Inflammatory macrophage (primary cell): ENCODE results near the gene PDSS1.
"Not testable (repeated sequence)": the region's sequence is repeated elsewhere in the genome, so short reads cannot be mapped to it uniquely, and the experiment has no call there.

Source experiments
- DNase-seq, 2 donors: peaks; one replicate each; pipeline ENCODE4 v3.0.0-alpha.2; 2020 to 2022
- total RNA-seq, 18 experiments: gene quantifications; one replicate each; lab custom pipeline; 2026; ENCODE audit warnings: mixed read lengths in 6 of 18, inconsistent platforms in 2 of 18; lab: John Stamatoyannopoulos, UW

The PDSS1 gene, protein sequence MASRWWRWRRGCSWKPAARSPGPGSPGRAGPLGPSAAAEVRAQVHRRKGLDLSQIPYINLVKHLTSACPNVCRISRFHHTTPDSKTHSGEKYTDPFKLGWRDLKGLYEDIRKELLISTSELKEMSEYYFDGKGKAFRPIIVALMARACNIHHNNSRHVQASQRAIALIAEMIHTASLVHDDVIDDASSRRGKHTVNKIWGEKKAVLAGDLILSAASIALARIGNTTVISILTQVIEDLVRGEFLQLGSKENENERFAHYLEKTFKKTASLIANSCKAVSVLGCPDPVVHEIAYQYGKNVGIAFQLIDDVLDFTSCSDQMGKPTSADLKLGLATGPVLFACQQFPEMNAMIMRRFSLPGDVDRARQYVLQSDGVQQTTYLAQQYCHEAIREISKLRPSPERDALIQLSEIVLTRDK
- total RNA-seq, result 17.0 to 170 (median 46.6) reads per million in 18 experiments

DNA sequence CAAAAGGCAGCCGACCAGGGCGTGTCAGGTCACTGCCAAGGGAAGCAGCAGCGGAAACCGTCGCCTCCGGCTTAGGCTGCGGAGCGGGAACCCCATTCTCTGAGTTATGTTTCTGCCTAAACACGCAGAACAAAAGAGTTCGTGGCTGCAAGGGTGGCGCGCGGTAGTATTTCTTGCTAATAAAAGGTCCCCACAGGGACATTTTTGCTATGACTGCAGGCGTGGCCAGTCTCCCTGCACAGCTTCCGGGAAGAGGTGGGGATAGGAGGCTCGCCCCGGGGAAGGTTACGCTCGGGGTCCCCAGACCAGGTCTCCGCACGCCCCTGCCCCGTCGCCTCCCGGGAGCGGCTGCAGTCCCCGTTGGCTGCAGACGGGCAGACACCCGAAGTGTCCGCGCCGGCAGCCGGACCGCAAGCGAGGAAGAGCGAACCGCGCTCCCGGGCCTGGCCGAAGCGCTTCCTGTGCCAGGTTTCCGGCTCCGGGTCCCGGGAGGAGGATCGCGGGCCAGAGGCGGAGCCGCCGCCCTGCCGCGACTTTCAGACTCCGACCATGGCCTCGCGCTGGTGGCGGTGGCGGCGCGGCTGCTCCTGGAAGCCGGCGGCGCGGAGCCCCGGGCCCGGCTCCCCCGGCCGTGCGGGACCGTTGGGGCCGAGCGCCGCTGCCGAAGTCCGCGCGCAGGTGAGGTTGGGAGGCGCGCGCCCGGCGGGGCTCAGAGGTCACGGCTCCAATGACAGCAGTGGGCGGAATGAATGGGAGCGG, at the start of gene PDSS1:
TSS of gene PDSS1 (plus strand) at position 539 of the 759 bp plus-strand sequence. CDS start at position 550, 11 bp downstream.
- DNase-seq, result peak; percentile 94 to 95

- DNase-seq, result peak; percentile 11 to 26
Measured at GRCh38 chr10:26648245-26648636, 49.3 kb upstream of the PDSS1 start.

DNA sequence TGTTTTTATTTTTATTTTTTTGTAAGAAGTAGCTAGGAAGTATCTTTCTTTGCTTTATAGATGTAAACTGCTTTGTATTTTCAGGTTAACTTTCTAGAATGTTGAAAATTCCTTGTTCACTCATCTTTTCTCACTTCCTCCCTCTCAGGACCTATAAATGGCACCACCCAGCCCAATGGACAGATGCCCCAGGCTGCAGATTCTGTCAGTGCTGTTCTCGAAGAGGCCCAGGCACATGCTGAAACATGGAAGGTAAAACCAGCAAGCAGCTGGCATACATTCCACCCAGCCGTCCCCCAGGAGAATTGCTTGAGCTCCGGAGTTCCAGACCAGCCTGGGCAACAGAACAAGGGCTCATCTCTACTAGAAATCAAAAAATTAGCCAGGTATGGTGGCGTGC, 47.1 kb upstream of the PDSS1 start:
- no peak for DNase-seq

DNA sequence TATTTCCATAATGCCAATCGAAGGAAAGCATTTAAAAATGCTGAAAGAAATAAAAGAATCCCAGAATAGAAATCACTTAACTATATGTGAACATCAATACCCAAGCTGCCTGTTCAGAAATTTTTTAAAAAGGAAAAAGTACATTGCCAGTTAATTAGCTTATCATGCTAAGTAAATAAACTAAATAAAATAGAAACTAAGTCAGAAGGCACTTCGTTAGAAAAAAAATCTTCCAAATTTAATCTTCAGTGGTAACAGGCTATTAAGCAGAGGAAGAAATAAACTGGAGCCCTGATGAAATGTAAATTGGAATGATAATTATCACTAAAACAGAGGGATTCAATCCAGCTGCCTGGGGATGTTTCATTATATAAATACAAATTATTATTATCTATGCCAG, 46.0 kb upstream of the PDSS1 start:
- not testable (repeated sequence) for DNase-seq

DNA sequence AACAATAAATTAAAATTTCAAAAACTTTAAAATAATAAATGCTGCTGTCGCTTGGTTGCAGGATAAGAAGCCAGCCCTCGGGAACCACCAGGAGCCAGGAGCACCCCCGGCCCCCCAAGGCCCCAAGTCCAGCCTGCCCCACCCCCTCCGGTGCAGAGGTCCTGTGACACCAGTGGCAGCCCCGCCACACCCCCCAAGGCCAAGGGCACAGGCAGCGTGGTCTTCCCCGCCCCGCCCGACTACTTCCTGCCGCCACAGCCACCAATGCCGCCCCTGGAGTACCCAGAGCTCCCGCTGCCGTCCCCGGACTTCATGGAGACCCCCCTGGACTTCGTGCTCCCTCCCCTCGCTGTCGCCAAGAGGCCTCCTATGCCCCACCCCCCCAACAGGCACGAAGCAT, 44.5 kb upstream of the PDSS1 start:
- DNase-seq, result no peak

DNA sequence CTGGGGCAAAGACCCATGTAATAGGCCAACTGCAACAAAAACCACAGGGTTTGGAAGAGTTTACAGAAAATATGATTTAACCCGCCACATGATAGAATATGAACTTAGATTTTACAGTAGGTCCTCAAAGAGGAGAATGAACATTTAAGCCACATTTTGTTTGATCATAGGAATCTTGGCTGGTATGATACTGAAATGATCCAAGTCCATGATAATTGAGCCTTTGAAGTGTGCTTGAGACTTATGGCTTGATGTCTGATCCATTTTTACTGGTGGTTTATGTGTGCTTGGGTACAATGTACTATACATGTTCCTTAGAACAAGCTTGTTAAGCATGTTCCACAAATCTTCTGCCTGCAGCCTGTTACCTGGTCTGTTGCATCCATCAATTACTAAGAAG, 41.8 kb upstream of the PDSS1 start:
- no peak for DNase-seq

DNA sequence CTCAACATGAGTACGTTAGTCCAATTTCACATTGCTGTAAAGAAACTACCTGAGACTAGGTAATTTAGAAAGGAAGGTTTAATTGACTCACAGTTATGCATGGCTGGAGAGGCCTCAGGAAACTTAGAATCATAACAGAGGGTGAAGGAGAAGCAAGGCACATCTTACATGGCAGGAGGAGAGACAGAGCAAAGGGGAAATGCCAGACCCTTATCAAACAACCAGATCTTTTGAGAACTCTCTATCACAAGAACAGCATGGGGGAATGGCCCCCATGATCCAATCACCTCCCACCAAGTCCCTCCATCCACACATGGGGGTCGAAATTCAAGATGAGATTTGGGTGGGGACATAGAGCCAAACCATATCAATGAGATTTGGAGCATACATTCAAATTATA, 34.6 kb upstream of the PDSS1 start:
- no peak for DNase-seq

DNA sequence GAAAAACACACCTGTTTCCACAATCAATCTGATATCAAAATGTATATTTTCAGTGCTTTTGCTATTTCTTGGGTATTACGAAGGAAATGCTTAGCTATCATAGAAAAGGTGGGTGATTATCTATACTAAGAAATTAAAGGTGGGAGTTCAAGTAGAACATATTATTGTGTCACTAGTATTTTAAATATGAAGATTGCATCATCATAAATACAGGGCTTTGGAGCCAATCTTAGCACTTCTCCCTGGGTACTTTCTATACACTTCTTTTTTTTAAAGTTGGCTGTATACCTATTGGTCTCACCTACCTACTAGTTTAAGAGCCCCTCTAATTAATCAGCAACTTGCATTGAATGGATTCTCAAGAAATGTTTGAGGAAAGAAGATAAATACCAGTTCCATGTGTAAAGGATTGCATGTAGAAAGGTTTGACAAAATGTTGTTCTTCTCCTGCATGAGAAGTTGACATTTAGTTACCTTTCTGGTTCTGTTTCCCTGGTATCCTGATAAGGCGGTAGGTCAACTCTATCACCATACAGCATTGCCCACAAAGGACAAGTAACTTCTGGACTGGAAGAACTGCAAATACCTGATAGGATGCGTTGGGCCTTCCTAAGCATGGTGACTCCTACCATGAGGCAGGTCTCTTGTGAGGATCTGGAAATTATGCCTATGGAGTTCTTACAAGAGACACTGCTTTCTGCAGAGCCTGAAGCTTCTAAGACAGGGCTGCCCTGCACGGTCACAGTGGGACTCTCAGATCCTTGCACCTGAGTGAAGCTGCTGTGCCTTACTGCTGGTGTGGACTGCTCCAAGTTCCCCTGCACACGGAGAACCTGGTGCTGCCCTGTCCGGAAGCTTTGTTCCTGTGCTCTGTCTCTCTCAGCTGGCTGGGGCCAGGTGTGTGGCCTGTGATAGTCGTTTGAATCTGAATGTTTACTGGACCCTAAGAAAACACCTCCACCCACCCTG, 32.1 kb upstream of the PDSS1 start:
- no peak for DNase-seq

DNA sequence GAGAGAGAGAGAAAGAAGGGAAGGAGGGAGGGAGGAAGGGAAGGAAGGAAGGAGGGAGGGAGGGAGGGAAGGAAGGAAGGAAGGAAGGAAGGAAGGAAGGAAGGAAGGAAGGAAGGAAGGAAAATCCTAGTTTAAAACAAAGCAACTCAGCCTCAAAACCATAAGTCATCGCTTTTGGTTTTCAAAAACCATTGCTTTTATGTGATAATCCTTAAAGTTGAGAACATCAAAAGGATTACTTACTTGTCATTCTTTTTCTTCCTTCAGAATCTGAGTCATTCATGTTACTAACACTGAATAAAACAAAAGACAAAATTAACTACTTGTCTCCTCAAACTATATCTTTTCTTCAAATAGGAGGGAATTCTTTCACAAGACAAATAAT, 21.6 kb upstream of the PDSS1 start:
- no peak for DNase-seq

DNA sequence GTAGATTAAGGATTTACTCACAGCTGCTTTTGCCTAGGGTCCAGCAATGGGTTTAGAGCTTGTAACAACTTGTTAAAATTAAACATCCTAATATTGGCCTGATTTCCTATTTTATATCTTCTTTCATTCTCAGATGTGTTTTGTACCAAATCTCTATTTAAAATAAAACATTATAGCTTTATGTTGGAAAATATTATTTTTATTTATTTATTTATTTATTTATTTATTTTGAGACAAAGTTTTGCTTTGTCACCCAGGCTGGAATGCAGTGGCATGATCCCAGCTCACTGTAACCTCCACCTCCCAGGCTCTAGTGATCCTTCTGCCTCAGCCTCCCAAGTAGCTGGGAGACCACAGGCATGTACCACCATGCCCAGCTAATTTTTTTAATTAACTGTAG, 17.9 kb upstream of the PDSS1 start:
- no peak for DNase-seq

DNA sequence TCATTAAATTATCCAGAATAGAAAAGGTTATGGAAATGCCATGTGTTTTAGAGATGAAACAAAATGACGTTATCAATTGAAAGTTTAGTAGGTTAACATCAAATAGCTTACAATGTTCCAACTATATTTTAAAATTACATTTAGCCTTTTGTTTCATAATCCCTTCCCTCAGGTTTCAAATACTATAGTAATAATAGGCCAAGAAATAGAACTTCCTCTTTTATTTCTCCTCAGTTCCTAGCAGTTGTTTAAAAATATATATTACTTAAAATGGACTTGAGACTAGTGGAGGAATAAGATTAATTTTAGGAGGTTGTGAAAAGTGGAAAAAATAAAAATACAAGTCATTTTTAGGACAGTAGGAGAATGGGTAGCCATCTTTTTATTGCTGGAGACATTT, 16.4 kb upstream of the PDSS1 start:
- DNase-seq, result peak in 1 of 2 donors; percentile 50

DNA sequence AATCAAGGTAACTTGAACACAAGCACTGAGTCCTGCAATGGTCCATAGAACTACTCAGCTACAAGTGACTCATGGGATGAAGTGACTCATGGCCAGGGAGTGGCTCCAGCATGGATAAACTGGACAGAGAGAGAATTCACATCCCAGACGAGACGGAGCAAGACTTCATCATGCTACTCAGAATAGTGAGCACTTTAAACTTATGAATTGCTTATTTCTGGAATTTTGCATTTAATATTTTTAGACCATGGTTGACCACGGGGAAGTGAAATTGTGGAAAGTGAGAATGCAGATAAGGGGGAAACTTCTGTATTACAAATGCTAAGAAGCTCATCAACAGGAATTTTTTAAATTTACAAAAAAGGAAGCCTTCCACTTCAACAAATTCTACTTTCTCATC, 15.5 kb upstream of the PDSS1 start:
- DNase-seq, result peak in 1 of 2 donors; percentile 29

GRCh38 chr10:26682931-26683330, 14.6 kb upstream of the PDSS1 start:
- DNase-seq, result no peak

DNA sequence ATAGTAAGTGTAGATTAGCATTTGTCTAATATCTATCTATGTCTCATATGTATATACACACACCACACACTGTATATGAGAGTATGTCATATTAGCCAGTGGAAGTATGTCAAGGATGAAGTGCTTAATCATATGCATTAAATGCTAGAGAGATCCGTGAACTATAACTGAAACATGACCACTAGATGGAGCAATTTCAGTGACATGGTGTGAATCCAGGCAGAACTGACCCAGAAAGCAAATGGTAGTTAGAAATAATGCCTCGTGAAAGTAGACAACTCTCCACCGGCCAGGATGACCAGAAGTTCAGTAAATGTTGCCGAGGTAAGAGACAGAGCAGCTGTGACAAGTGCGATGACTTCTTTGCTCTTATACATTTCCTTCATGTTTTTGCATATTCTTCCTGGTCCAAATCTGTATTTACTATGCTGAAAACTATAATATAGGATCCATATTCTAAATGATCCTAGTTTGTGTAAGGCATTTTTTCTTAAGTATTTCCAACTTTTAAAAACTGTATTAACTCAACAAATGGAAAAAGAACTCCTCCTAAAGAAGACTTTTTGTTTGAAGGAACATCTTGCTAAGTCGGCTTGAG, 12.7 kb upstream of the PDSS1 start:
- DNase-seq, result peak; percentile 71 to 88

DNA sequence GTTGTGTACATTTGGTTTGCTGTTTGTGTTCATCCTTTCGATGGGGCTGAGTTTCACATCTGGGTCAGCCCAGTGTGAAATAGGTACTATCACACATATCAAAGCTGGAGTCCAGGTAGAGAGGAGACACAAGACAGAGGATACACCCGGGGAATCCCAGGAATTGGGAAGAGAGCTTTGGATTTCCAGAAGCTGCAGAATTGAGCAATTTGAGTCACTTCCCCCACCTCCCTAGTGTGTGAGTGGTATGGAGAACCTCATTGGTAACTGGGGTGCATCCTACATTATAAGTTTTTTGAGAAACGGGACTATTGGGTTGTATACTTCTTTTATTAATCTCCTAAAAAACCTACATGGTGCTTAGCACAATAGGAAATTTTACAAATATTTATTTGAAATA, 12.1 kb upstream of the PDSS1 start:
- peak in 1 of 2 donors; percentile 45 for DNase-seq

GRCh38 chr10:26689399-26689798, 8.1 kb upstream of the PDSS1 start:
- DNase-seq, result no peak

DNA sequence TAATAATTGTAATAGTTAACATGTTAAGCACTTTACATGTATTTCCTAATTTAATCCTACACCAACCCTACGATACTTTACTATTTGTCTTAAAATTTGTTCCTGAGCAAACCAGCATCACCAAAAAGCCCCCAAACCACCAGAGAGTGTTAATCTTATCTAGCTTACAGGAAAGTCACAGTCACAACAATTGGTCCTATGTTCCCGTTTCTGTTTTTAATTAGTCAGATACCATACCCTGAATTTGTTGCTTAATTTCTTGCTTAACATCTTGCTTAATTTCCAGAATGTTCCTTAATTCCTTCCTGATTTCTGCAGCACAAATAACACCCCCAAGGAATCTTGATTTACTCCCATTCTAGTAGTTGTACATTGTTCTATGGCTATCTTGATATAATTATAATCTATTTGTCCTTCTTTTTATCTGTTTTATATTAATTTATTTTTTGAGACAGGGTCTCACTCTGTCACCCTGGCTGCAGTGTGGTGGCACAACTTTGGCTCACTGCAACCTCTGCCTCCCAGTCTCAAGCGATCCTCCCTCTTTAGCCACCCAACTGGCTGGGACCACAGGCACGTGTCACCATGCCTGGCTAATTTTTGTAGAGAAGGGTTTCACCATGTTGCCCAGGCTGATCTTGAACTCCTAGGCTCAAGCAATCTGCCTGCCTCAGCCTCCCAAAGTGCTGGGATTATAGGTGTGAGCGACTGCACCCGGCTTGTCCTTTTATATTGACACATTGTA, 6.6 kb upstream of the PDSS1 start:
- DNase-seq, result peak; percentile 66 to 86

DNA sequence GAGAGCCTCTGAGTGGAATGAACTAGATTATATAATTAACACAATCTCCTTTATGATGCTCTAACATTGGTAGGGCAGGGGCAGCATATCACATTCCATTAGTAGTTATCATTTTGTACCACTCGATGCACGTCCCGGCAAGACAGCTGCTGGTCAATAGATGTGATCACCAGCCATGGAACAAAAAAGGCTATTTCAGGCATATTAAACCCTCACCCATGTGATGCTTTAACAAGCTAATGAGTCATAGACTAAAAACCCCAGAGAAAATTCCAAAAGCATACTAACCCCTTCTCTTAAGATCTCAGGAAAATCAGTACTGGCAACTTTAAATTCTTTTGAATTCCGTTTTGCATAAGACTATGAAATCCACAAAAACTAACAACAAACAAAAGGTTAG, 3.0 kb upstream of the PDSS1 start:
- not testable (repeated sequence) for DNase-seq

- no peak for DNase-seq
Measured at GRCh38 chr10:26696786-26697162, 727 bp upstream of the PDSS1 start.

GRCh38 chr10:26697922-26698608, 564 bp downstream of the PDSS1 start:
- DNase-seq, result peak in 1 of 2 donors; percentile 13

- DNase-seq, result no peak
Measured at GRCh38 chr10:26698909-26699308, 1.4 kb downstream of the PDSS1 start.
